PC-9 (cell line): ENCODE results near the gene DCUN1D4. TPM values are rescaled to one million over a fixed set of nuclear protein-coding genes. Genes with fewer than 3 reads are reported as not detected.

ENCODE experiments used
- BruUV-seq: library from RNA; stranded (reverse); fragments of 400-500 nt; replicated peaks from 2 replicates; lab custom pipeline; 2021; lab: Mats Ljungman, UMichigan
- CTCF ChIA-PET: fragments of 300-600 bp; sonication (Branson Sonifier 250); formaldehyde crosslinking; loops from one replicate; lab custom pipeline; 2022; ENCODE audit warnings: antibody characterized with exemption; lab: Charles Lee
- POLR2A ChIA-PET: fragments of 300-600 bp; sonication (Branson Sonifier 250); formaldehyde crosslinking; loops from one replicate; lab custom pipeline; 2022; ENCODE audit warnings: antibody characterized with exemption; ENCODE audit not compliant: unreplicated experiment; lab: Charles Lee
- DNase-seq, 2 experiments: peaks; one replicate each; pipeline versions ENCODE4 v3.0.0 to v3.0.0-alpha.2; 2015 to 2022; ENCODE audit warnings: mixed read lengths in 1 of 2
- H2AFZ ChIP-seq: fragments of 200-600 bp; sonication (generic); 2 replicates; pipeline ENCODE4 v1.8.1; 2017; ENCODE audit warnings: antibody characterized with exemption
- H3F3A ChIP-seq: fragments of 200-600 bp; sonication (generic); 2 replicates; pipeline ENCODE4 v1.8.1; 2017; ENCODE audit warnings: antibody characterized with exemption, mild to moderate bottlenecking, low read depth; ENCODE audit not compliant: insufficient read depth
- H3K27ac ChIP-seq: fragments of 200-600 bp; sonication (generic); 2 replicates; pipeline ENCODE4 v1.6.1; 2016; ENCODE audit warnings: mixed run types
- H3K27me3 ChIP-seq: fragments of 200-600 bp; sonication (generic); 2 replicates; pipeline ENCODE4 v1.6.1; 2016; ENCODE audit warnings: low read depth, mixed run types; ENCODE audit not compliant: insufficient read depth
- H3K36me3 ChIP-seq: fragments of 200-600 bp; sonication (generic); 2 replicates; pipeline ENCODE4 v1.6.1; 2016; ENCODE audit warnings: low read depth, mixed run types
- H3K4me1 ChIP-seq: fragments of 200-600 bp; sonication (generic); replicated peaks from 2 replicates; pipeline ENCODE4 v1.6.1; 2016; ENCODE audit warnings: mixed run types; ENCODE audit not compliant: insufficient read depth
- H3K4me2 ChIP-seq: fragments of 200-600 bp; sonication (generic); 2 replicates; pipeline ENCODE4 v1.6.1; 2017; ENCODE audit warnings: mixed run types
- H3K4me3 ChIP-seq: fragments of 200-600 bp; sonication (generic); 2 replicates; pipeline ENCODE4 v1.6.1; 2016; ENCODE audit warnings: mixed run types
- H3K79me2 ChIP-seq: fragments of 200-600 bp; sonication (generic); 2 replicates; pipeline ENCODE4 v1.6.1; 2017; ENCODE audit warnings: low read depth, mixed run types
- H3K9me2 ChIP-seq: fragments of 200-600 bp; sonication (generic); 2 replicates; pipeline ENCODE4 v1.8.1; 2017; ENCODE audit warnings: mild to moderate bottlenecking; ENCODE audit not compliant: insufficient read depth
- H3K9me3 ChIP-seq: fragments of 200-600 bp; sonication (generic); 2 replicates; pipeline ENCODE4 v1.8.1; 2016; ENCODE audit warnings: low read depth; ENCODE audit not compliant: insufficient read depth
- H4K20me1 ChIP-seq: fragments of 200-600 bp; sonication (generic); 2 replicates; pipeline ENCODE4 v1.8.1; 2017; ENCODE audit not compliant: insufficient read depth
- CTCF ChIP-seq: fragments of 200-600 bp; sonication (generic); conservative IDR thresholded peaks from 2 replicates; pipeline ENCODE4 v1.6.1; 2017; ENCODE audit warnings: mixed run types, antibody characterized with exemption, mild to moderate bottlenecking, moderate library complexity
- EZH2 ChIP-seq: fragments of 200-600 bp; sonication (generic); IDR thresholded peaks from 2 replicates; pipeline ENCODE4 v1.8.0; 2017; ENCODE audit warnings: antibody characterized with exemption, low read depth
- intact Hi-C: fragments of 100-400 bp; cut with micrococcal nuclease; formaldehyde crosslinking; loops from one replicate; pipeline ENCODE4 v1.10.0; 2022; ENCODE audit not compliant: unreplicated experiment
- total RNA-seq: library from RNA; stranded (reverse); gene quantifications from 2 replicates; pipeline ENCODE4 v1.2.3, GENCODE V29; 2021

DCUN1D4 gene
- total RNA-seq, 1 experiment from 2014 or later = 24.9 TPM

- POLR2A ChIA-PET = no interaction called here
- intact Hi-C loops = loop anchor here (2.0 kb wide), 1 partner anchor 19 kb away; no protein-coding TSS in a partner anchor
- CTCF ChIA-PET = no interaction called here
- no peak overlapping the region for H3K4me3 ChIP-seq
- BruUV-seq = no TSS peak
- H3K4me1 ChIP-seq = peaks cover 11% of the 10 kb centered on the region; the same call in 1 of the 2 replicates
- no peak overlapping the region for H3K4me2 ChIP-seq
- H3K36me3 ChIP-seq = no peaks in the 10 kb centered on the region
- H3K79me2 ChIP-seq = peaks cover 52% of the 10 kb centered on the region
- no peaks in the 10 kb centered on the region for H3K9me3 ChIP-seq
- no peak overlapping the region for H3K27ac ChIP-seq
- no peak overlapping the region for H2AFZ ChIP-seq
- no peaks in the 10 kb centered on the region for H3K27me3 ChIP-seq
- H3F3A ChIP-seq = no peaks in the 10 kb centered on the region
- H4K20me1 ChIP-seq = no peaks in the 10 kb centered on the region
- DNase-seq = no peak
- H3K9me2 ChIP-seq = no peaks in the 10 kb centered on the region
- TF ChIP-seq CTCF (no peak), EZH2 (no peak)
Measured at GRCh38 chr4:51851937-51852290, 9.0 kb downstream of the DCUN1D4 start.

DNA sequence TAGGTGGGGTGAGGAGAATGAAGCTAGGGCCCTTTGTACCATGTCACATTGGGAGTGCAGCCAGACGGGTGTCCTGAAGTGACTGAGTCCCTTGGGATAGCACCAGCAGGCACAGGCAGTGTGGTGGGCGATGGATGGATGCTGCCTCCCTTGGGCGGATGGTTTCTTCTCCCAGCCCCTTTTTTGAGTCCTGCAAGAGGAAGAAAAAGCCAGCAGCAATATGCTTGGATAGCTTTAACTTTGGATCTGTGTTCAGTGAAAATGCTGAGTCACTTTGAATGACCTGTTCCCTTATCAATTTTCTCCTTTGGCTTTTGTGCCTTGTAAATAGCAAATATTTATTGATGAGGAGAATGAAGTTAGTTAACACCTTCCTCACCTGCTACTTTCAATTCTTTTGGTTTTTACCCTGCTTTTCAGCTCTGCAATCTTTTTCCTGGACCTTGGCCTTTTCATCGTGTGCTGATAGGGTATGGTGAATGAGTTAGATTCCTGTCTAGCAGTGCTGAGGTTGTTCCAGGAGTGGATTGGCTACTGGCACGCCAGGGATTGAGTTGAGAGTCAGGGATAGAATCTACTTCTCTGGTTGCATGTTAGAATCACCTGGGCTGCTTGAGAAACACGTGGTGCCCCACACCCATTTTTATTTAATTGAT, 10.2 kb downstream of the DCUN1D4 start:
- Histone ChIP-seq H3F3A (no peaks in the 10 kb centered on the region), H2AFZ (no peak overlapping the region), H3K9me3 (no peaks in the 10 kb centered on the region), H3K79me2 (peaks cover 45% of the 10 kb centered on the region), H3K27me3 (no peaks in the 10 kb centered on the region), H3K36me3 (no peaks in the 10 kb centered on the region), H3K9me2 (no peaks in the 10 kb centered on the region), H3K27ac (no peak overlapping the region; the same call in 1 of the 2 replicates), H3K4me2 (no peak overlapping the region), H3K4me1 (peaks cover 11% of the 10 kb centered on the region; the same call in 1 of the 2 replicates), H4K20me1 (no peaks in the 10 kb centered on the region), H3K4me3 (no peak overlapping the region)
- TF ChIP-seq CTCF = no peak
- TF ChIP-seq EZH2 = no peak
- intact Hi-C loops = no loop called here
- DNase-seq = no peak
- CTCF ChIA-PET = no interaction called here
- no TSS peak for BruUV-seq
- POLR2A ChIA-PET = no interaction called here

GRCh38 chr4:51855270-51855669, 12.3 kb downstream of the DCUN1D4 start:
- BruUV-seq = no TSS peak
- no peak overlapping the region for H3K4me3 ChIP-seq
- no peak for DNase-seq
- no peaks in the 10 kb centered on the region for H3F3A ChIP-seq
- H3K4me1 ChIP-seq = peaks cover 11% of the 10 kb centered on the region; the same call in 1 of the 2 replicates
- H3K9me3 ChIP-seq = no peaks in the 10 kb centered on the region
- H2AFZ ChIP-seq = no peak overlapping the region
- intact Hi-C loops = no loop called here
- no peaks in the 10 kb centered on the region for H4K20me1 ChIP-seq
- H3K27ac ChIP-seq = no peak overlapping the region
- no peaks in the 10 kb centered on the region for H3K9me2 ChIP-seq
- peaks cover 32% of the 10 kb centered on the region; the same call in 1 of the 2 replicates for H3K79me2 ChIP-seq
- no peaks in the 10 kb centered on the region for H3K27me3 ChIP-seq
- ChIA-PET POLR2A (no interaction called here), CTCF (no interaction called here)
- no peaks in the 10 kb centered on the region for H3K36me3 ChIP-seq
- H3K4me2 ChIP-seq = no peak overlapping the region
- TF ChIP-seq CTCF = no peak
- TF ChIP-seq EZH2 = no peak
